Heart right ventricle (tissue), 16 donors: ENCODE measurements around the gene SLC1A7. TPM values are rescaled to one million over a fixed set of nuclear protein-coding genes. Genes with fewer than 3 reads are reported as not detected.

Experiments
- ATAC-seq, 8 donors: fragments of 200-7000 bp; cut with Tn5 transposase; one replicate each; pipeline ENCODE4 v1.9.1; 2020; ENCODE audit warnings: mild to moderate bottlenecking in 8 of 8, moderate library complexity in 8 of 8, moderate number of reproducible peaks in 1 of 8
- DNase-seq, 2 donors: peaks; one replicate each; pipeline ENCODE4 v3.0.0-alpha.2; 2020
- H3K27ac ChIP-seq, 10 donors: fragments of 200-600 bp; sonication (generic) in 2 of 10; one replicate each; pipeline versions ENCODE4 v1.5.0 to v1.8.0; 2020 to 2022; ENCODE audit warnings: mild to moderate bottlenecking in 3 of 10
- H3K27me3 ChIP-seq, 7 donors: fragments of 200-600 bp; one replicate each; pipeline ENCODE4 v1.8.0; 2021 to 2022; ENCODE audit warnings: mild to moderate bottlenecking in 2 of 7
- H3K36me3 ChIP-seq, 9 donors: fragments of 200-600 bp; sonication (generic) in 1 of 9; one replicate each; pipeline versions ENCODE4 v1.5.0 to v1.8.0; 2020 to 2022; ENCODE audit warnings: mild to moderate bottlenecking in 2 of 9
- H3K4me1 ChIP-seq, 9 donors: fragments of 200-600 bp; sonication (generic) in 1 of 9; one replicate each; pipeline versions ENCODE4 v1.5.0 to v1.8.0; 2020 to 2022; ENCODE audit warnings: mild to moderate bottlenecking in 4 of 9
- H3K4me3 ChIP-seq, 10 donors: fragments of 200-600 bp; sonication (generic) in 2 of 10; one replicate each; pipeline versions ENCODE4 v1.5.0 to v1.8.0; 2020 to 2022; ENCODE audit warnings: mild to moderate bottlenecking in 7 of 10, moderate library complexity in 2 of 10
- H3K9me3 ChIP-seq, 11 donors: fragments of 200-600 bp in 10 of 11; sonication (generic) in 2 of 11; one replicate each; pipeline versions ENCODE4 v1.5.0 to v1.8.0; 2013 to 2022; ENCODE audit warnings: mild to moderate bottlenecking in 2 of 11, control low read depth in 1 of 11, moderate library complexity in 1 of 11
- CTCF ChIP-seq, 9 donors: fragments of 200-600 bp; sonication (generic) in 2 of 9; IDR thresholded peaks; one replicate each; pipeline versions ENCODE4 v1.5.0 to v1.8.0; 2021 to 2022; ENCODE audit warnings: antibody characterized with exemption in 9 of 9, mild to moderate bottlenecking in 5 of 9, moderate library complexity in 1 of 9
- whole genome bisulfite sequencing, 2 donors: extraction: QIAGEN DNeasy Blood & Tissue Kit; methylation state at CpG; one replicate each; pipeline ENCODE4 v1.1.7; 2013; ENCODE audit warnings: inconsistent platforms in 1 of 2; 5-methylcytosine and 5-hydroxymethylcytosine counted together
- intact Hi-C, 10 donors: fragments of 100-400 bp; cut with DNase I; formaldehyde crosslinking; loops; one replicate each; pipeline versions ENCODE4 v1.11.1 to v1.14.2; 2022
- polyA plus RNA-seq, 2 donors: library from polyadenylated mRNA; stranded (reverse); fragments of 200-250 nt; gene quantifications; one replicate each; pipeline ENCODE4 v1.2.3, GENCODE V29; 2013
- total RNA-seq, 10 donors: library from RNA; stranded (reverse); fragmentation: NEBNext Ultra II Directional in 3 of 10; extraction: Animal tissue kit (Norgen Biotek cat#: 25700) in 3 of 10; gene quantifications; one replicate each; pipeline versions ENCODE4 v1.2.1 to v1.2.4, GENCODE V29; 2021 to 2023
- donor health status: Arrhythmogenic right ventricular cardiomyopathy.
- donor health status: ischemic (EF 13 %, LVEDD 7.1; RV severe dilation, severe dysfunction).
- donor health status: healthy with polysubstance abuse.
- donor health status: DM: no; HTN: yes; CAD: no.
- donor health status: DM: no; HTN: no; CAD: no.
- donor health status: ischemic (EF 25% LVEDD 6.9; RV normal size, moderate dysfunction).
- donor health status: ischemic (EF 25% LVEDD 5.7; RV mildly dilated, moderate dysfunction).
- donor health status: healthy.
- donor health status: DM: yes; HTN: yes; CAD: no.
- donor health status: Ischemic cardiomyopathy.
- donor health status: ischemic (EF 35%, LVEDD 5.7; RV mildly dilated, moderate dysfunction).
- donor health status: nonischemic (EF 11% LVEDD 7.7; RV severe dilation, severe dysfunction).
- donor health status: DM: yes; HTN: yes; CAD: no.
- donor health status: PGD.
- donor health status: ischemic (EF 29% LVEDD 5.4; RV normal size, mild dysfunction).
- donor health status: nonischemic (EF 23%, LVEDD 6.1; RV moderate dilation, normal function).

SLC1A7 gene
- total and polyA plus RNA-seq, 12 donors = 0.04 to 2.0 (median 0.42) TPM

GRCh38 chr1:53073868-53074311 lies 68.5 kb downstream of the SLC1A7 start:
- Histone ChIP-seq H3K4me3 (no peak overlapping the region), H3K27me3 (no peaks in the 10 kb centered on the region), H3K27ac (peak overlapping the region in 7 of 10 donors; percentile 39 to 70 (median 63)), H3K4me1 (peaks cover 0 to 23% (median 6%) of the 10 kb centered on the region in 9 donors), H3K36me3 (peaks cover 0 to 29% (median 0%) of the 10 kb centered on the region in 9 donors), H3K9me3 (no peaks in the 10 kb centered on the region)
- TF ChIP-seq CTCF (IDR thresholded peaks at IDR 0.05) = no peak
- 48 to 57% methylated on average over 10 of the region's 10 CpGs for WGBS, 2 donors
- ATAC-seq = peak; percentile 58 to 86 (median 78)
- intact Hi-C loops = no loop called here
- DNase-seq = peak; percentile 50 to 54

GRCh38 chr1:53073287-53073686 lies 69.2 kb downstream of the SLC1A7 start:
- Histone ChIP-seq H3K27me3 (no peaks in the 10 kb centered on the region), H3K4me1 (peaks cover 0 to 23% (median 6%) of the 10 kb centered on the region in 9 donors), H3K27ac (peak overlapping the region in 5 of 10 donors; percentile 39 to 70 (median 68)), H3K4me3 (no peak overlapping the region), H3K9me3 (no peaks in the 10 kb centered on the region), H3K36me3 (peaks cover 0 to 23% (median 0%) of the 10 kb centered on the region in 9 donors)
- intact Hi-C loops = no loop called here
- peak in 1 of 2 donors; percentile 2 for DNase-seq
- no peak for ATAC-seq
- TF ChIP-seq CTCF (IDR thresholded peaks at IDR 0.05) = no peak
- WGBS, 2 donors = 92% methylated on average over 7 of the region's 7 CpGs

GRCh38 chr1:53071915-53072314 lies 70.5 kb downstream of the SLC1A7 start:
- no peaks in the 10 kb centered on the region for H3K9me3 ChIP-seq
- no peak overlapping the region for H3K27ac ChIP-seq
- no peak for DNase-seq
- ATAC-seq = no peak
- no peak for TF ChIP-seq CTCF (IDR thresholded peaks at IDR 0.05)
- H3K4me3 ChIP-seq = no peak overlapping the region
- H3K4me1 ChIP-seq = peaks cover 0 to 28% (median 6%) of the 10 kb centered on the region in 9 donors
- intact Hi-C loops = no loop called here
- WGBS, 2 donors = 94 to 98% methylated on average over 1 of the region's 1 CpG
- H3K36me3 ChIP-seq = peaks cover 0 to 10% (median 0%) of the 10 kb centered on the region in 9 donors
- H3K27me3 ChIP-seq = no peaks in the 10 kb centered on the region

GRCh38 chr1:53071167-53071865 lies 71.1 kb downstream of the SLC1A7 start:
- TF ChIP-seq CTCF (IDR thresholded peaks at IDR 0.05) = no peak
- peaks cover 0 to 10% (median 0%) of the 10 kb centered on the region in 9 donors for H3K36me3 ChIP-seq
- peaks cover 0 to 33% (median 9%) of the 10 kb centered on the region in 9 donors for H3K4me1 ChIP-seq
- 84 to 86% methylated on average over 17 of the region's 17 CpGs for WGBS, 2 donors
- ATAC-seq = no peak
- no peaks in the 10 kb centered on the region for H3K9me3 ChIP-seq
- H3K27me3 ChIP-seq = no peaks in the 10 kb centered on the region
- no peak overlapping the region for H3K27ac ChIP-seq
- DNase-seq = peak in 1 of 2 donors; percentile 10
- intact Hi-C loops = no loop called here
- no peak overlapping the region for H3K4me3 ChIP-seq
